Measurements from ENCODE around the gene SYT5.
"Not testable (repeated sequence)": the region's sequence is repeated elsewhere in the genome, so short reads cannot be mapped to it uniquely, and the experiment has no call there.

The SYT5 gene

DNA sequence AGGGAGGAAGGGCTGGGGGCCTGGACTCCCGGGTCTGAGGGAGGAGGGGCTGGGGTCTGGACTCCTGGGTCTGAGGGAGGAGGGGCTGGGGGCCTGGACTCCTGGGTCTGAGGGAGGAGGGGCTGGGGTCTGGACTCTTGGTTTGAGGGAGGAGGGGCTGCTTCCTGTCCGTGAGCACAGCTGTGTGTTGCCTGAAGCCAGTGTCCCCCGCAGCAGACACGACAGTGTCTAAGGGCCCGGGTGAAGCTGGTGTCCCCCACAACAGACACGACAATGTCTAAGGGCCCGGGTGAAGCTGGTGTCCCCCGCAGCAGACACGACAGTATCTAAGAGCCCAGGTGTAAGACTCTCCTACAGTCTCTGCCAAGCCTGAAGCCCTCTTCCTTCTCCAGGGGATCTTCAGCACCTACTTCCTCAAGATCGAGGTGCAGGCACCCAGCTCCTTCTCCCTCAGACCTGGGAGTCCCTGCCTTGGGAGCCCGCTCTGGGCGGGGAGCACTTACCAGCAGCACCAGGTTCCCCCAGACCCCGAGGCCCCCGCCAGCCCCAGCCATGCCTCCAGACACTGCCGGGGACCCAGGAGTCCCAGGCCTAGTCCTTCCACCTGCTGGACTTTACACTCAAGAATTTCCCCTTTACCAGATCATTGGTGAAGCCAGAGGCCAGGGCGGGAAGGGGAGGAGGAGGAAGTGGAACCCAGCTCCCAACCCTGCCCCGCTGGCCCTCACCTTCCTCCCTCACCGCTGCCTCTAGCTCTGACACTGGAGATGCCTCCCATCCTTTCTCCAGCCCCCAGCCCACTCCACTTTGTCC is 29.0 kb upstream of the SYT5 start, which contains the start of gene PTPRH:
PTPRH (minus strand) TSS at position 622 of the 813 bp plus-strand sequence; CDS start at position 554, 68 bp downstream.
- DNase-seq (ENCODE audit: low spot score): no peak

DNA sequence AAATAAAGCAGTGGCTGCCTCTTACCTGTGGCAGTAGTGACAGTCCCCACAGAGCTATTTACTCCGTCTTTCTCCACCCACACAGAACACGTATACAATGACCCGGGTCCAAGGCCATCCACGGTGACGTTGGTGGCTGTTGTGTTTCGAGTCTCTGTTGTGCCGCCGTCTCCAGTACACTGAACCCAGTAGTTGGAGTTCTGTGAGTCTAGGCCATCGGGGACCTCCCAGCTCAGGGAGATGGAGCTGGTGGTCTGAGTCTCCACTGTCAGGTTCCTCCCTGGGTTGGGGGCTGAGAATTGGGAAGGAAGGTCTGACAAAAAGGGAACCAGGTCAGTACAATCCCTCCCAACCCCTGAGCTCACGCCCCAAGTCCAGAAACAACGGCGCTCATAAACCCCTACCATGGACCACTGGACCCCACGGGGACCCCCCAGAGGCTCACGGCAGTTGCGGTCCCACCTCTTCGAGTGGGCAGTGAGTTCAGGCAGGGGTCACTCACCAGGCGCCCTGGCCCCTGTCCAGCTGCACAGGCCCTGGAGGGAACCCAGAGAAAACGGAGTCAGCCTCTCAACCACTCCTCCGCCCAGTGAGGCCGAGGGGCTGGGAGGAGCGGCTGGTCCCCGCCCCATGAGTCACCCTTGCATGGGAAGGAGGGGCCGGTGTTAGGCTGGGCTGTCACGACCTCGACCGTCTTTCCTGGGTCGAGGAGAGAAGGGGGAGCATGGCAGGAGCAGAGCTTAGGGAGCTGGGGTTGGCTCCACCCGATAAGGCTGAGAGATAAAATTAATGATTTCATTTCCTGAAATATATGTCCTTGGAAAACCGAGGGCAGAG is 26.8 kb upstream of the SYT5 start:
- DNase-seq (ENCODE audit: low spot score): peak; percentile 94

DNA sequence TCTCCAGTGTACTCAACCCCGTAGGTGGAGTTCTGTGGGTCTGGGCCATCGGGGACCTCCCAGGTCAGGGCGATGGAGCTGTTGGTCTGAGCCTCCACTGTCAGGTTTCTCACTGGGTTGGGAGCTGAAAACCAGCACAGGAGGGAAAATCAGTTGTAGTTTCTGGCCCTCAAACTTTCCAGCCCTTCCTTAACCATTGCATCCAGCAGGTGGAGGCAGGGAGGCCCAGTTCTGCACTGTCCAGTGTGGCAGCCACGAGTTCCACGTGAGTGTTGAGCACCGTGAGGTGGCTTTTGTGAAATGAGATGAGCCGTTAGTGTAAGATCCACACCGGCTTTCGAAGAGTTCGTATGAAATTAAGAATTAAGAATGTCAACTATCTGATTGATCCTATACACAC is 22.1 kb upstream of the SYT5 start:
- DNase-seq (ENCODE audit: low spot score): not testable (repeated sequence)

DNA sequence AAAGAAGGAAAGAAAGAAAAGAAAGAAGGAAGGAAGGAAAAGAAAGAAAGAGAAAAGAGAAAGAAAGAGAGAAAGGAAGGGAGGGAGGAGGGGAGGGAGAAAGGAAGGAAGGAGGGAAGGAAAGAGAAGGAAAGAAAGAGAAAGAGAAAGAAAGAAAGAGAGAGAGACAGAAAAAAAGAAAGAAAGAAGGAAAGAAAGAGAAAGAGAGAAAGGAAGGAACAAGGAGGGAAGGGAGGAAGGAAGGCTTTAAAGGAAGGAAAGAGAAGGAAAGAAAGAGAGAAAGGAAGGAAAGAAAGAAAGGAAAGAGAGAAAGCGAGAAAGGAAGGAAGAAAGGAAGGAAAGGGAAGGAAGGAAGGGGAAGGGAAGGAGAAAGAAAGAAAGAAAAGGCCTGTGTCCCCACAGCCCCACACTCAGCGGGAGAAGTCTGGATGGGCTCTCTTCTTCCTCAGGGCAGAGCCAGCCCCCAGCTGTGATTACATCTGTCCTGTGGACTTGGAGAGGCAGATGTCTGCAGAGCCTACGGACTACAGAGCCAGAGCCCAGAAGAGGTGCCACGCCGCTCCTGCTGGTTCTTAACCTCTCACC is 19.6 kb upstream of the SYT5 start:
- DNase-seq (ENCODE audit: low spot score): no peak

DNA sequence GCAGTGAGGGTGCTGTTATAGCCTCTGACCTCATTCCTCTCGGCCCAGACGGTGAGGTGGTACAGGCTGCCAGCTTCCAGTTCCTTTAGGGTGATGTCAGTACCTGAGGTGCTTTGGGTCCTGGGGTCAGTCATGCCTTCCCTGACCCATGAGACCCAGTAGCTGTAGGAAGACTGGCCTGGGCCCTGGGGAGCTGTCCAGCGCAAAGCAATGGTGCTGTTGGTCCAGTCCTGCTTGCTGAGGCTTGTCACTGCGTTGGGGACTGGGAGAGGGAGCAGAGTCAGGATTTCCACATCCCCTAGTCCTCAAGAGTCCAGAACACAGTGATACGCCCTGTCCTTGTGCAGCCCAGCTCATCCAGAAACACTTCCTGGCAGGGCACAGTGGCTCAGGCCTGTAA is 18.6 kb upstream of the SYT5 start:
- no peak for DNase-seq (ENCODE audit: low spot score)

DNA sequence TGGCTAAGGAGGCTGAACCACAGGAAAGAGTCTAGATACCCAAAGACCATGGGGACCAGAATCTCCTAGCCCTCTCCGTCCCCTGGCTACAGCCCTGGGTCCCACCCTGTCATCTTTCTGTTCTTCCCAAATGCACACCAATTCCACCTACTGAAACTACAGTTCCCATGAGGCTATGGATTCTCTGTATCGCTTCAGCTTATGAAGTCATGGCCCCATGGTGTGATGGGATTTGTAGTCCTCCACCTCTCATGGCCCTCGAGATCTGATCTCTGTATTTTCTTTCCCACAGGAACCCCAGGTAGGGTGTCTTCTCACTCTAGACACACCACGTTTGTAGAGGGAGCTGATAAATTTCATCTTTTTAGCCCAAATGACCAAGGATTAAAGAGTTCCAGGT is 17.4 kb upstream of the SYT5 start:
- no peak for DNase-seq (ENCODE audit: low spot score)

DNA sequence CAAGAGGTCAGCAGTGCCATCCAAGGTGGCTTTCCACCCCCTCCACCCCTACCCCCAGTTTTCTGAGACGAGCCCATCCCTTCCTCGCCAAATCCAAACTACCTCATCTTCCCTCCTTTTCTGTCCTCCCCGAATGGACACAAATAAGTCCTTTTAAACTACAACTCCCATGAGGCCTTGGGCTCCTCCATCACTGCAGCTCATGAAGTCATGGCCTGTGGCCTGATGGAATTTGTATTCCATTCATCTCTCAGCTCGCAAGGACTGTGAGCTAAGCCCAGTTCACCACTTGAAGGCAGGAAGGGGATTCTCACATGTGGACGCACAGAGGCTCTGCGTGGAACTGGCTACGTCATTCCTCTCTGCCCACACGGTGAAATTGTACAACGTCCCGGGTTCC is 16.7 kb upstream of the SYT5 start:
- DNase-seq (ENCODE audit: low spot score): no peak

DNA sequence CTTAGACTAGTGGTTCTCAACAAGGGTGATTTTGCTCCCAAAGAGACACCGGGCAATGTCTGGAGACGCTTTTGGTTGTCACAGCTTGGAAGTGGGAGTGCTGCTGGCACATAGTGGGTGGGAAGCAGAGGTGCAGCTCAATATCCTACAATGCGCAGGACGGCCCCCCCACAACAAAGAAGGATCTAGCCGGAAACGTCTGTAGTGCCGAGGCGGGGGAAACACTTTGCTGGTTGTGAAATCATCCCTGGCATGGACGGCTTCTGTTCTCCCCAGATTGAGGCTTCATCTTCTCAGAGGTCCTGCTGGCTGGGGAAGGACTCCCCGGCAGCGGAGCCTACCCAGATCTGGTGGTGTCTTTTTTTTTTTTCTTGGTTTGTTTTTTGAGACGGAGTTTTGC is 13.4 kb upstream of the SYT5 start:
- DNase-seq (ENCODE audit: low spot score): no peak

DNA sequence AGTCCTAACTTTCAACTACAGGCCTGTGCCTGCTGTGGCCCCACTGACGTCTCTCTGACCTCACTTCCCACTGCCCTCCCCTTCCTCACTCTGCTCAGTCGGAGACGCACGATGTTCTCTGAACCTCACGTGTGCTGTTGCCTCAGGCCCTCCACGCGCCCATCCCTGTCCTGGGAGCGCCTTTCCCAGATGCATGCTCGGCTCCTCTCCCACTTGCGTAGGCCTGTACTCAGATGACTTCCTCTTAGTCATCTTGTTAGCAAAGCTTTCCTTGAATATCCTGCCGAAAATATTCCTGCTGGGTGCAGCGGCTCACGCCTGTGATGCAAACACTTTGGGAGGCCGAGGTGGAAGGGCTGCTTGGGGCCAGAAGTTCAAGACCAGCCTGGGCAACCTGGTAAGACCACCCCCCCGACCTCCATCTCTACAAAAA is 9.3 kb upstream of the SYT5 start:
- DNase-seq (ENCODE audit: low spot score): no peak

DNA sequence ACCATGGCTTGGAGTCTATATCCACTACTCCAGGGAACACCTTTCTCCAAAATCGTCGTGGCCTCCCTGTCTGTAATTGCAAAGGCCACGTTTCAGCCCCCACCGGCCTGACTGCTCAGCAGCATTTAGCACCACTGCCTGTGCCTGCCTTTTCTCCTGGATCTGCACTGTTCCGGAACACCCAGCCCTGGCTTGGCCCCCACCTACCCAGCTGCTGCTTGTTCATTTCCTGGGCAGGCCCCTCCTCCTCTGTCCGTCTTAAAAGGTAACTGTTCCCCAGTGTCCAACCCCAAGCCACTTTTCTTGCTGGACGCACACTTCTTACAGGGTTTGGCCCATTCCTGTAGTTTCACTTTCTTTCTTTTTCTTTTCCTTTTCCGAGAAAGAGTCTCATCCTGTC is 8.5 kb upstream of the SYT5 start:
- no peak for DNase-seq (ENCODE audit: low spot score)

DNA sequence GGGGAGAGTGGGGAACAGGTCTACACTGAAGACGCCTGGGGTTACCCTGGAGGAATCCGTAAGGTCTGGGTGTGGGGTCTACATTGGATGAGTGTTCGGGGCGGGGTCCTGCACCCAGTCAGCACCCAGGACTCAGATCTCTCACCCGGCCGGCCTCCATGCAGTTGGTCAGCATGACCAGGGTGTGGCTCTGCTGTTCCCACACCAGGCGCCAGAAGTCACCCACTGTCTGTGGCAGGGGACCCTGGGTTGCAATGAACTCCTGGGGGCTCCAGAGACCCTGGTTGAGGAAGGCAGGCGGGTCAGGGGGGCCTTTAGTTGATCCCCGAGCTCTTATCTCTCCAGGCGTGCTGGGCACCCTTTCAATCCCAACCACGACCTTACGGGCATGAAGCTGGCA is 6.0 kb upstream of the SYT5 start:
- no peak for DNase-seq (ENCODE audit: low spot score)

DNA sequence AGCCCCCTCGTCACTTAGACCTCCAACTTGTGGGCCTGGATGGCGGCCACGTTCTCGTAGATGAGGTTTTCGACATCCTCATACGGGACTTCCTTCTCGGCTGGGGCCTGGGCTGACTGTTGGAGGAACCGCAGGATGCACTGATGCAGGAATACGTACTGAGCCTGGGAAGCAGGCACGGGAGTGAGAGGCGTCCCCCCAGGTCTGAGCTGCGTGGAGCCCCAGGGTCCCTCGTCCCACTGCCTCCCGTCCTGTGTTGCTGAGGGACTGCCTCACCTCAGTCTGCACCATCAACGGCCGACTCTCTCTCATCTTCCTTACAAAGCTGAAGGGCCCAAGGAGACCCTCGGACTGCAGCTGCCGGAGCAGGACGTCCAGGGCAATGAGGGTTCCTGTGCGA is 1.7 kb upstream of the SYT5 start:
- no peak for DNase-seq (ENCODE audit: low spot score)

DNA sequence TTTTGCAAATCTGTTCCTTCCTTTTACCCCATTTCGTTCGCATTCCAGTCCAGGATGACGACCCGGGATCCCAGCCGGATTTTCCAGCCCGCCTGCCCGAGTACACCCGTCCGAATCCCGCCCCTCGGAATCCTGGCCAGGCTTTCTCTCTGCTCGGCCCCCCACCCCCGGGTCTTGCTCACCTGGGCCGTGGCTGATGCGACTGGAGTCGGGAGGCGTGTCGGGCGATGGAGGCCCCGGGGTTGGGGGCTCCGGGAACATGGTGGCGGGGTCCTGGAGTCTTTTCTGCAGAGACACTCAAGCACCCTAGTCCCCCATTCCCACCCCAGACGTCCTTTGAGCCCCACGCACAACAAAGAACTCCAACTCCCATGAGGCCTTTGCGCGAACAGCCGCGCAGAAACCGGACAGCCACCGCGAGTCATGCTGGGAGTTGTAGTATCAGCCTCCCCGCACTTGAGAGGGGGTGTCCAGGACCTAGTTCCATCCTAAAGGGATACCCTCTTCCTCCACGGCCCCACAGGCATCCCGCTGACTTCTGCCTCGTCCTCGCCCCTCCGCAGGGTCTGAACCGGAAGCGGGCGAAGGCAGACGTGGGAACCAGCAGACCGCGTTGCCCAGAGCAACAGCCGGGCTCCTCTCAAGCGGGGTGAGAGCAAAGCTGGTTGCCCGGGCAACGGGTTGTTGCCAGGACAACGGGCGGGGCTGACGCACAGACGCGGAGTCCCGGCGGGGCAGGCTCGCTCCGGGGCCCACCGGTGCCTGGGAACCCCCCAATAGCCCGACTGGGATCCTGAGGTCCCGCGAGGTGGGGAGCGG is 1.1 kb downstream of the SYT5 start:
- DNase-seq (ENCODE audit: low spot score): peak; percentile 93

DNA sequence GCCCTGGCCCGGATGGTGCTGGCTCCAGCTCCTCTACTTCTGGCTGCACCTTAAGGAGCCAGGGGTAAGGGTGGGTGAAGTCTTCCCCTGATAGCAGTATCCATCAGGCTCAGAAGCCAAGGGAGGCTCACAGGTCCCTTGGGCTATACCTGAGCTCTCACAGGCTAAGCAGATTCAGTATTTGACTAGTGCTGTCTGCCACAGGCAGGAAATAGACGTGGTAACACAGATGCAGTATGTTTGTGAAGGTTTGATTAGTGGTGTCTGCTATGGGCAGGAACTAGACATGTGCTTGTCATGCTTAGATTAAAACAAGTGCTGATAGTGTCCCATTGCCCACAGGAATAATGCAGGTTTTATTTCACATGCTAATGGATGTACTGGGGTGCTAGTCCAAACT is 4.0 kb downstream of the SYT5 start:
- DNase-seq (ENCODE audit: low spot score): no peak

DNA sequence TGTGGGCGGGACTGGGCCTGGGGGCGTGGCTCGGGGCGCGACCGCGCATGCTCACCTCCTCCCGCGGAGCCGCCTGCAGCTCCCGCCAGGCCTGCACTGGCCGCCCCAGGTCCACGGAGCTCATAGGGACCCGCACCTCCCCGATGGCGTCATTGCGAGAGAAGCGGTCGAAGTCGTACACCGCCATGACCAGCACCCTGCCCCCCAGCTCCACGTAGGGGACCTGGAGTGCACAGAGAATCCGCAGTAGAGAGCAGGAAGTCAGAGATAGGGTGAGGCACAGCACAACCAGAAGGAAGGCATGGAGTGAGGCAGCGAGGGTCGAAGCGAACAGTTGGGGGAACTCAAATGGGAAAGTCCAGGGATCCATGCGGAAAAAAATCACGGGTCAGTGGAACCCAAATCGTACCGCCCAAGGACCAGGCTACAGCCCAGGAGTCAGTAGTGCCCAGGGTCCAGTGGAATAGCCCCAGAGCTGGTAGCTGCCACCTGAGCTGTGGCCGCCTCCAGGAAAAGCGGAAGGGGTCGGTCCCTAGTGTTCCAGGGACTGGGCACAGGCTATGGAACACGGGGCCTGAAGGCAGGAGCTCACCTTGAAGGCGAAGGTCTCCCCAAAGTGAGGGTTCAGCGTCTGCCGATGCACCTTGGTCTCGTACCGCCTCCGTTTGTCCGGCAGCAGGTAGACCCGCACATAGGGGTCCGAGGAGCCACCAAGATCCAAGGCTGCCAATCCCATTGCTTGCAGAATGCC is 4.8 kb downstream of the SYT5 start:
- no peak for DNase-seq (ENCODE audit: low spot score)

DNA sequence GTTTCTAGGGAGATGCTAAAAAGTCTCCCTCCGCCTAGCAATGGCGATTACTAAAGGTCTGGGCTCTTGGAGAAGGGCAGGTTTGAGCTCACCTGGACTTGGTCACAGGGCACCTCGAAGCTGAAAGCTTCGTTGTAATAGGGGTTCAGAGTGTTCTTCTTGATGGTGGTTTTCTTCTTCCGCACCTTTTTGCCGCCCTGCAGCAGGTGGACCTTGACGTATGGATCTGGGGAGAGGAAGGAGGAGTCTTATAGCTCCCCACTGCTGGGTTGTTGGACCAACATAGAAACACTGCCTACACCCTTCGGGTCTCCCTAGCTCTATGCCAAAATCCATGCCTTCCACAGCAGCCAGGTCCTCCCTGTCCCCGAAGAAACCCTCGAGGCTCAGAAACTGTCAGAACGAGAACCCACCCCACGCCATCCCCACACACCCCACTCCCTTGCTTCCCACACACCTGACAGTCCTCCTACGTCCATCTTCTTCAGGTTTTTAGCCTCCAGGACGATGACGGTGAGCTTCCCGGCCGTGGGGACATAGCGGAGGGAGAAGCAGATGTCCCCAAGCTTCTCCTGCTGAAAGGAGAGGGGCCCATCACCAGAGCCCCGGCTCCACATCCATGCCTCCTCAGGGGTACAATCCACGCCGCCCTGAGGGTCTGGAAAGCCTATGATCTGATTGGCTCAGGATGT is 5.5 kb downstream of the SYT5 start:
- DNase-seq (ENCODE audit: low spot score): no peak

DNA sequence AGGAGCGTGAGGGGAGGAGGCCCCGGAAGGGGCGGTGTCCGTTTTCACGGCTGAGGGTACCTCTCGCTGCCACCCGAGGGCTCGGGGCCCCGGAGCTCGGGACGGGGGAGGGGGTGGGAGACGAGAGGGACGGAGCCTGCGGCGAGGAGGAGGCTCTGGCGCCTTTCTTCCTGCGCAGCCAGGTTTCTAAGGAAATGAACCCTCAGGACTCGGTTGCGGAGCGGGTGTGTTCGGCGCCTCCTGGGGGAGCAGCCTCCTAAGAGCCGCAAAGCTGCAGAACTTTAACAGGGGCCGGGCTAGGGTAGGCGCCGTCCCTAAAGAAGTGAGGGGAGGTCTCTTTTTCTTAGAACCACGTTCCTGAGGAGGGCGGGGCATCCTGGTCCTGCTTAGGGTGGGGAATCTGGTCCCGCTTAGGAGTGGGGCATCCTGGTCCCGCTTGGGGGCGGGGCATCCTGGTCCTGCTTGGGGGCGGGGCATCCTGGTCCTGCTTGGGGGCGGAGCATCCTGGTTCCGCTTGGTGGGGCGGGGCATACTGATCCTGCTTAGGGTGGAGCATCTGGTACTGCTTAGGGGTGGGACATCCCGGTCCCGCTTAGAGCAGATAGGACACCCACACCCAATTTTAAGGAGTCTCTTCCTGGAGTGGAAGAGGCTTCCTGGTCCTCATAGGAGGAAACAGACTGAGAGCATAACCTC is 6.2 kb downstream of the SYT5 start:
- DNase-seq (ENCODE audit: low spot score): peak; percentile 93

DNA sequence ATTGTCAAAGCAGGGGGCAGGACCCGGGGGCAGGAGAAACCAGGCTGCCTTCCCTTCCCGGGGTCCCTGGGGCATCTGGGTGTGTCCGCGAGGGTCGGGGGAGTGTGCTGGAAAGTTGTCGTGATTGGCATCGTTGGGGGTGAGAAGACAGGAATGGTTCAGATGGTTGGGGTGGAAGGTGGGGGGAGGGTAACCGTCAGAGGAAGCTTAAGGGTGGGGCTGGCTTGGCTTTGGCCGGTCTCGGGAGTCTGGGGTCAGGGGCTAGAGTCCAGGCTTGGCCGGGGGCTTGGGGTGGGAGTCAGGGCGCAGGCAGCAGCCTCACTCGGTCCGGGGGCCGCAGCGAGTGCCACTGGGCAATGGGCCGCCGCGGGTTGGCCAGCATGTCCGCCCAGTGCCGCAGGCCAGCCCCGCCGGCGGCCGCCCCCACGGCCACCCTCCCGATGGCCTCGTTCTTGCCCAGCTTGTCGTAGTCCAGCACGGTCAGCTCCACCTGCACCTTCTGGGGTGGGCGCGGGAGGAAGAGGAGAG is 6.8 kb downstream of the SYT5 start:
- DNase-seq (ENCODE audit: low spot score): no peak

DNA sequence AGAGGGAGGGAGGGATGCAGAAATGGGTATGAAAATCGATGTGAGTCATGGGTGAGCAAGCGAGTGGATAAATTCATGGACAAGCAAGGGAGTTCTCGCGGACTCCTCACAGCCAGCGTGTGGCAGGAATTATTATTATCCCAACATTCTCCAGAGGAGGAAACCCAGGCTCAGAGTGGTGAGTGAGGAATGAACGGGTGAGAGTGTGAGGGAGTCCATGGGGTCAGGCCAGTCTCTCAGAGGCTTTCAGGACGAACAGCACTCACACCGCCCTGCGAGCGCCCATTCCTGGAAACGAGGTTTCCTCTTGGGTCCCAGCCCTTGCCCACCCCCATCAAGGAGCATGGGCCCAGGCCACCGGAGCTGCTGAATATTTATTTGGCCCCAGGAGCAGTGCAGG is 7.3 kb downstream of the SYT5 start:
- peak; percentile 80 for DNase-seq (ENCODE audit: low spot score)

DNA sequence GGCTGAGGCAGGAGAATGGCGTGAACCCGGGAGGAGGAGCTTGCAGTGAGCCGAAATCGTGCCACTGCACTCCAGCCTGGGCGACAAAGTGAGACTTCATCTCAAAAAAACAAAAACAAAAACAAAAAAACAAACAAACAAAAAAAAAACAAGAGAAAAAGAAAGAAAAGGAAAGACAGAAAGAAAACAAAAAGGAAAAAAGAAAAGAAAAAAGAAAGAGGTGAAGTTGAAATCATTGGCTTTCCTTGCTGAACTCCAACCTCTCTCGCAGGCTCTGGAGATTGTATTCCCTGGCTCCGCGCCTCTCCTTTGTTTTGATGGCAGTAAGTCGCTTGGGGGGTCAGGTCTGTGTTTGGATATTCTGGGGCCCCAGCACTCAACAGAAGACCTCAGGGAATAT is 7.8 kb downstream of the SYT5 start:
- not testable (repeated sequence) for DNase-seq (ENCODE audit: low spot score)

Data from AG08396 (cell line).